ENCODE measurements around the gene CENPP.

The CENPP gene

DNA sequence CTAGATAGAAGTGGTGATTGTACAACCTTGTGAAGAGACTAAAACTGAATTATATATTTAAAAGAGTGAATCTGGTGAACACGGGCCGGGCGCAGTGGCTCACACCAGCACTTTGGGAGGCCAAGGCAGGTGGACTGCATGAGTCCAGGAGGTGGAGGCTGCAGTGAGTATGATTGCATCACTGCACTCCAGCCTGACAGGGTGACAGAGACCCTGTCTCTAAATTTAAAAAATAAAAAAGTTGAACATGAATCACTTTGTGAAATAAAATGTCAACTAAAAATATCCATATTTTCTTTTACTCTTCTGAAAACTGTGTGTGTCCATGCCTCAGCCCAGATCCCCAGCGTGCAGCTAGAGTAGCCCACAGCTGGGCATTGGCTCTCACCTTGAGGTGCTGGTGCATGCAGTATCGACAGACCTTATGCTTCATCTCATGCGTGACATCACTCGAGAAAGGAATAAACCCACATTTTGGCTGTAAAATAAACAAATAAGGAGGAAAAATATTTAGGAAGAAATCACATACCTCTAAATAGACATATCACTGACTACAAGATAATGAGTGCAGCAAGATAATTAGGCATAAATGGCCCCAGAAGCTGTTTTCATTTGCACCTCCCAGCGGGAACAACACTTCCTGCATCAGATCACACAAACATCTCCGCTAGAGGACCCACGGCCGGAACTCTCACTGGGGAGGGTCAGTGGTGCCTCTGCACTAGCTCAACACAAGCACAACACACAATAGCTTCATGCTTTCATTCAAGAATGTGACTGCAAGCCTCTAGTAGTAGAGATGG is 322.1 kb downstream of the CENPP start:
- in situ Hi-C loops (cut with HindIII; ENCODE audit: low sequenced_read_pairs) = no loop called here

DNA sequence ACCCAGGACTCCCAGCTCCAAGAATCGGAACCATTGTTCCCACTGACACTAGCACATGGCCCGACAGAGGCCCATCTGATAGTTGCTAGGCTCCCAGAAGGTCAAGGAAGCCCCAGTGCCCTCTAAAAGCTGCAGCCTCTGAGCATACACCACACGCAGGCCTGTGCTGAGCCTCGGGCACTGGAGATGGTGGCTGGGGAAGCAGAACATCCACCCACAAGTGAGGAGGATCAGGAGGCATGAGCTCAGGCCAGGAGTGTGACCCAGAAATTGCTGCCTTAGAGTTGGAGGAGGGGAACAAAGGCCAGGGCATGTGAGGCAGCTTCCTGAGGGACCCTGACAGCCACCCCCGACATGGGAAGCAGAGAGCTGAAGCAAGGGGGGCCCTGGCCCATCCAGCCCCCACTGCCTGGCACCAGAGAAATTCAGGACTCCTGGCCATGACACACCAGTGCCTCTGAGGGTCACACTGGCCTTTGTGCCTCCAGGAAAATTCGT is 322.8 kb downstream of the CENPP start:
- in situ Hi-C loops (cut with HindIII; ENCODE audit: low sequenced_read_pairs) = no loop called here

DNA sequence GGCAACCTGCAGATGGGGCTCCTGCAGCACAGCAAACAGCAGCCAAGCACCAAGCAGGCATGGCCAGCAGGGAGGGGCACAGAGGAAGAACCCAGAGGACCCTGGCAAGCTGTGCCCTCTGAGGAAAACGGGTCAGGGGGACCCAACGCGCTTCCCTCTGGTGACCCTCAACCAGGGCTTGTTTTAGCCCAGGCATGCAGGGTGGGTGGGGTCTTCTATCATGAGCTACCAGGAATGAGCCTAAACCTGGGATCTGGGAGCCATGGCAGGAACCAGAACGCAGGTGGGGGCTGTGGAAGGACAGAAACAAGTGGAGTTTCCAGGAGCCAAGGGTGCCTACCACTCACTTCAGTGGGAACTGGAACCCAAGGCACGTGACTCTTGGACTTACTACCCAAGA is 323.3 kb downstream of the CENPP start:
- in situ Hi-C loops (cut with HindIII; ENCODE audit: low sequenced_read_pairs) = no loop called here

DNA sequence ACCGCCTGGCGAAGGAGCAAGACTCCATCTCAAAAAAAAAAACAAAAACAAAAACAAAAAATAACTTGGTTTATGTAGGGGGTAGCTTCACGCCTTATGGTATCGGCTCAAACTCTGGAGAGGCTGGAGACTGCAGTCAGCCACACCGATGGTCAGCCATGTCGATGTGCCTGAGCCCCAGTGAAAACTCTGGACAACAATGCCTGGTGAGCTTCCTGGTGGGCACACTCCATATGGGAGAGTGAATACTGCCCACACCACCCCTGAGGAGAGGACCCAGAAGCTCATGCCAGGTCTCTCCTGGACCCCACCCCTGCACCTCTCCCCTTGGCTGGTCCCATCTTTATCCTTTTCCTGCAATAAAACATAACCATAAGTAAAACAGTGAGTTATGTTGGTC is 324.5 kb downstream of the CENPP start:
- in situ Hi-C loops (cut with HindIII; ENCODE audit: low sequenced_read_pairs) = no loop called here

DNA sequence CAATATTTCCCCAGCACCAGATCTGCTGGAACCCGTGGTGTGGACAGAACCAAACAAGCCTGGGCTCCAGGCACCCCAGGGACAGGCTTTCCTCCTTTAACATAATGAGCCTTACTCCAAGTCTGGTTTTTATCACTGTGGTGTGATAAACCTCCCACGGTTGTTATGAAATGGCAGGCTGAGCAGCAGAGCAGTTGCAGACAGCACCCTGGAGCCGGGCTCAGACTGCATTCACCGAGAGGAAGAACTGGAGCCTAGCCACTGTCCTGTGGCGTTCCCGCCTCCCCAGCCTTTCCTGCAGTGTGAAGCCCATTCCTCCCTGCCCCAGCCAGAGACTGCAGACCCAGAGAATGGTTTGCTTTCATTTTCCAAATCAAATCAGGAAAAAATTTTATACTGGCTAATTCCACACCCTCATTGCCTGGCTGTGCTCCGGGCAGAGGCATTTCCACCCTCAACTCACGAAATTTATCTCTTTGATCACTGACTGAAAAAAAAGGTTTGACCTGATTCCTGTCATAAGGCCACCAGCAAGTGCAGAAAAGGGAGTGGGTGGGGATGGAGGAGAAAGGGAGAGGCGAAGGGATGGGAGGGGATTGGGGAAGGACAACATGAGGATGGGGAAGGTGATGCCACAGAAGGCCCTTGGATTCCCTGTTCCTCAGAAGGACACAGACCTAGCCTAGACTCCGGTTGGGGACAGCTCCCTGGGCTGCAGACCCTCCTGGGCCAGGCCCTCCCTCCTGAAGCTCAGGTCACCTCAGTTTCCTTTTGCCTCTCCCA is 325.3 kb downstream of the CENPP start:
- in situ Hi-C loops (cut with HindIII; ENCODE audit: low sequenced_read_pairs) = no loop called here

DNA sequence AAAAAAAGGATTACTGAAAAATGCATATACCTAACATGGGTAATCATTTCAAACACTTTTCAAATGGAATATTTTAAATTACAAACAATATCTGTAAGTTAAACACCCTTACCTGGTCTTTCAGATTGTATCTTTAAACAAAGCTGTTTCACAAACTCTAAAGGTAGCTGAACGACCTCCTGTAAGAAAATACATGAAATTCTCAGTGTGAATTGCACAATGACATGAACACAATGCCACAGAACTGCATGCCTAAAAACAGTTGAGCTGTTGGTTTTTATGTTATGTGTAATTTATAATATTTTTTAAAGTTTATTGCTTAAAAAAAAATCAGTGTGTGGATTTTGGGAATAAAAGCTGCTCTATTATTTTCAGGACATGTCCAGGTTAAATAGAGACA is 326.7 kb downstream of the CENPP start:
- in situ Hi-C loops (cut with HindIII; ENCODE audit: low sequenced_read_pairs) = no loop called here

DNA sequence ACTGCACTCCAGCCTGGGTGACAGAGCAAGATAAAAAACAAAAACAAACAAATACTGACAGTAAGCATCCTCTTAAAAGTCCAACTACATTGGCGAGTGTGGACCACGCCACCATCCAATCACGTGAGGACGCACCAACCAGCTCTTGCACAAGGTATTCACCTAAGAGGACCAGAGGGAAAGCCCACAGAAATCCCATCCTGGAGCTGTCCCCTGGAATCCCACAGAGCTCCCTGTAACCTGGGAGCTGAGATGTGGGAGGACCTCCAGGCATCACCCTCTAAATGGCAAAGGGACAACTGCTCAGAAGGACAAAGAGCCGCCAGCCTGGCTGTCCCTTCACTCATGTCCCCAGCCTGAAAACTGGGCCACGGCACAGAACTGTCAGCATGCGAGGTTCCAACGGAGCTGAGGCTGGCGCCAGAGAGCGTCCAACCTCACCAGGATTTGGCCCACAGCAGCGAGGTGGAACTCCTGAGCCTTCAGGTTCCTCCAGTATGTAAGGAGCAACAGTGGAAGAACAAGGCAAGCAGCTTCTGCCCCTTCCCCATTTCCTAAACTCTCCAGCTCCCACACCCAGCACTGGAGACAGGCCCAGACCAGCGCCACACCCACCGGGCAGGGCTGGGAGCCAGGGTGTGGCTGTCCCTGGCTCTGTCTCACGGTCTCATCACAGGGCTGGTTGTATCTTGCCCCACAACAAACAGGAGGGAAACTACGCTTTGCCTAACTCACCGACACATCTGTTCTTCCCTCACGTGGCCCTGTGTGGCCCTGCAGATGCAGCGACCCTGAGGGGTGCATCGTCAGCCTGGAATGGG is 328.9 kb downstream of the CENPP start:
- in situ Hi-C loops (cut with HindIII; ENCODE audit: low sequenced_read_pairs) = no loop called here

DNA sequence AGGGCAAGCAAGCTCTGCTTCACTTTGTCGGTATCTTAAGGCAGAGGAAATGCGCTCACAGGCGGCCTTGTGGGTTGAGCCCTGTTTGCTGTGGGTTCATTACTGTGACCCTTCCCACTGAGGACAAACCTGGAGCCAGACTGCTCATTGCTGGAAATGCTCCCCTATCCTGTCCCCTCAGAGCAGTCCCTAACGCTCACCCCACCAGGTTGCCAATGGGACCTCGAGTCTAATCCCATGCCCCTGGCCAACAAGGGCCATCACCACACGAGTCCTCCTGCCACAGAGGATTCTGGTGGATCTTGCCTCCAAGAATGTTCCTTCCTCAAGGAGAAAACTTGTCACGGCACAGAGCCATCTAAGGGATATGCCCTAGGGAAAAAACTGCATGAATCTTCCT is 329.6 kb downstream of the CENPP start:
- in situ Hi-C loops (cut with HindIII; ENCODE audit: low sequenced_read_pairs) = no loop called here

DNA sequence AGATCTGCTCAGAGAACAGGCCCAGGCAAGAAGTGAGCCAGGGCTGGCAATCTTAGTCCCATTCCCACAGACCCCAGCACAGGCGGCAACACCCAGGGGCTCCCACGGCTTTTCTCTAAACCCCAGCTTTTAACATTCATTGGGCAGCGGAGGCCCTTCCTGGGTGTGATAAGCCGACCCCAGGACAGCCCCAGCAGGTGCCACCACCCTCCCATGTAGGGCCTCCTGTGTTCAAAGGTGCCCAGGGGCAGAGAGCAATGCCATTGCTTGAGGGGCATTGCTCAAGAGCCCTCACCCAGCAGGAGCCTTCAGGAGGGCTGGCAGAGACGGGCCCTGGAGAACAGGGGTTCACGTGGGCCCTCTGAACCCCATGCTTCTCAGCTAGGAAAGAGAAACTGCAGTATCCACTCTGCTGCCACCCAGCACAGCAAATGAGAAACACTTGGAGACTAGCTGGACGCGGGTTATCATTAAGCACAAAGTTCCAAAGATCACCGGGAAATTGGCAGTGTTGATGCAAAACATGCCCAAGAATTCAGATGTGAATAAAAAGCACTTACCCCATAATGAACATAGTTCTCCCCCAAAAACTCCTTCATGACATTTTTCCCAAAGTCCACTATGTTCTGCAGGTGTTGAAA is 330.3 kb downstream of the CENPP start:
- in situ Hi-C loops (cut with HindIII; ENCODE audit: low sequenced_read_pairs) = no loop called here

DNA sequence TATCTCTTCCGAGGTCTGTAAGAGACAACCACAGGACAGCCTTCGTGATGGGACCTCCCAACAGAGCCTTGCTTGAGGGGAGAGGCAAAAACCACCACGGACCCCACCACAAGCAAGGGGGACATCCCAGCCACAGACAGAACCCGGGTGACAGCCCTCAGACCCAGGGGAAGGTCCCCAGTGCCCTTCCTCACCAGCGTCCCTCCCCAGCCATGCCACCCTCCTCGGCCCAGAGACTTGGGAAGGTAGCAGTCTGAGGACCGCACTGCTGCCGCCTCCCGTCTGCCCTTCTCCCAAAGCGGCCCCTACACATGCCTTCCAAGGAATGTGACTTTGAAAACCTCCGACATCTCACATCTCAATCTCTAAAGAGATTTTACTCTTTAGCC is 330.8 kb downstream of the CENPP start:
- in situ Hi-C loops (cut with HindIII; ENCODE audit: low sequenced_read_pairs) = no loop called here

DNA sequence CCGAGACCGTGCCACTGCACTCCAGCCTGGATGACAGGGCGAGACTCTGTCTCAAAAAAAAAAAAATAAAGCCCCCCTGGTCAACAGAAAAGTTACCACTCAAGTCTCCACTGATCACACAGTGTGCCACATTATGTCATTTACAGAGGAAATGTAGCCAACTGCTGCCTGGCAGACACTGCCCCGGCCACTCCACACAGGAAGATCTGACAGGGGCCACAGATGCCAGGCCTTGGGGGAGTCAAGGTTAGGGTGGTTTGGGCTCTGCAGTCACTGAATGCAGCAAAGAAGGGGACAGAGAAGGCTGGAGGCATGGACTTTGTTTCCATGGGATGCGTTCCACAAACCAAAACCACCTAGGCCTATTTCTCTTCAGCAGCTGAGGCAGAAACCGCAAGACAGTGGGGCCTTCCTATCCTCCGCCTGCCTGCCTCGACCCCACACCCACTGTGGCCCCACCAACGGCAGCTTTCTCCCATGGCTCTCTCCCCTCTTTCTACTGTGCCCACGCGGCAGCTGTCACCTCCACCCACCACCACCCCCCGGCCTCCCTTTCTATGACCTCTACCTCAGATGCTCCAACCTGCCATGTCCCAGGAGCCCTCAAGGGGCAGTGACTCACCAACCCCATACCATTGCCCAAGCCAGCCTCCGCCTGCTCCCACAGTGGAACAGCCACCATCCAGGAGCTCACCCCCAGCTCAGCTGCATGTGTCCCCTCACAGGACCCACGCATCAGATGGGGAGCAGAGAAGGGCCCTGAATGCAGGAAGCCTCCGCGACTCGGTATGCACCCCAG is 331.7 kb downstream of the CENPP start:
- in situ Hi-C loops (cut with HindIII; ENCODE audit: low sequenced_read_pairs) = no loop called here

DNA sequence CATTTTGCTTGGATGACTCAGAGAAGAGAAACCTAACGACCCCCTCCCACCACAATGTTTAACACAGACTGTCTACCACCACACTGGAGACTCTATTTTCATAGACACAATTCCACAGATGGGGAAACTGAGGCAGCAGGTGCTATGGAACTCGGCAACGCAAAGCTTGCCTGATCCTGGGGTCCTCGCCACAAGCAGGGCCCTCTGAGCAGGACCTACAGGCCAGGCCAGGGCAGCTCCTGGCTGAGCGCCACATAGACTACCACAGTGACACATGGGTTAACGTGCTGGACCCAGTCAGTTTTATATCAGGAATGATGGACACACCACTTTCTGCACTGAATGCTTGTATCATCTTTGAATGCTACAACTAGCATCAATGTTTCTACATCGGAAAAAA is 332.4 kb downstream of the CENPP start:
- in situ Hi-C loops (cut with HindIII; ENCODE audit: low sequenced_read_pairs) = no loop called here

DNA sequence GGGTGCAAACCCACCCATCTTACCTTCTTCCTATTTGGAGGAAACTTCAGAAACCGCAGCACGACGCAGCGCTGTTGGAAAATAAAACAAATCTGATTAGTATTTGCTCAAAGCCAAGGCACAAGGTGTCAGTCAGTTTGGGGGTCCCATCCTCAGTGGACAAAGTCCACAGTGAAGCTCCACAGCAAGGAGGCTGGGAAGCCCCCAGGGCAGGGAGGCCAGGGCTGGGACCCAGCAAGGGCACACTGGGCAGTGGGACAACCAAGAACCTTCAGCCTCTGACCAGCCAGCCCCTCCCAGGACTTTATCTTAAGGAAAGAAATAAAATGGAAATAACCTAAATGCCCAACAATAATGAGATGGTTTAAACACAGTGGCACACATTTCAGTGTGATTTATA is 332.9 kb downstream of the CENPP start:
- in situ Hi-C loops (cut with HindIII; ENCODE audit: low sequenced_read_pairs) = no loop called here

DNA sequence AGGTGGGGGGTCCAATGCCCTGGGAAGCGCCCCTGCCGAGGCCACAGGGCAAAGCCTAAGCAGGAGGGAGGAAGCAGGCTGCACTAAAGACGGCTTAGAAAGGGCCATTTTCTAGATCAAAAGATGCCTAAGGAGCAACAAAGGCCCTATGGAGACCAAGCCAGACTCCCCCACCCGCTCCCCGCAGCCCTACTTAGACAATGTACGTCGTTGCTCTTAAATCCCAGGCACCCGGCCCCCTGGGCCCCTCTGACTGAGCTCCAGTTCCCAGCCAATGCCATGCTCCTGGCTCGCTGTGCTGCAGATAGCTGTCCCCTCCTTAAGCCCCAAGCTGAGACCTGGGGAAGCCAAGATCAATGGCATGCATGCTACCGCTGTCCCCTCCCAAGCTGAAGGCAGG is 333.8 kb downstream of the CENPP start:
- in situ Hi-C loops (cut with HindIII; ENCODE audit: low sequenced_read_pairs) = no loop called here

DNA sequence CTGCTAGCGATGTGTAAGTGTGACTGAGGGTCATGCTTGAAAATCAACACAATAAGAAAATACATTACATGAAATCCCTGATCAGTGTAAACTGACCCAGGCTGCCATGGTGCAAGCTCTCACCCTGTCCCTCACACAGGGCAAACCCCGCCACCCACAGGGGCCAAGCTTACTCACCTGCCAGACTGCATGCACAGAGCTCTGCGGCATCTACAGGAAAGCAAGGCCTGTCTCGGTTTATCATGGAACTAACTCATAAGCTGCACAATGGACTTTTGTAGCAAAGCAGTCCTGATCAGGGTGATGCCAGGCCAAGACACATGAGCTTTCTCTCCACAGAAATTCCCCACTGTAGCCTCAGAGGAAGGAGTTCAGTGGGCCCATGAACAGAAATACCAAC is 334.5 kb downstream of the CENPP start:
- in situ Hi-C loops (cut with HindIII; ENCODE audit: low sequenced_read_pairs) = no loop called here

DNA sequence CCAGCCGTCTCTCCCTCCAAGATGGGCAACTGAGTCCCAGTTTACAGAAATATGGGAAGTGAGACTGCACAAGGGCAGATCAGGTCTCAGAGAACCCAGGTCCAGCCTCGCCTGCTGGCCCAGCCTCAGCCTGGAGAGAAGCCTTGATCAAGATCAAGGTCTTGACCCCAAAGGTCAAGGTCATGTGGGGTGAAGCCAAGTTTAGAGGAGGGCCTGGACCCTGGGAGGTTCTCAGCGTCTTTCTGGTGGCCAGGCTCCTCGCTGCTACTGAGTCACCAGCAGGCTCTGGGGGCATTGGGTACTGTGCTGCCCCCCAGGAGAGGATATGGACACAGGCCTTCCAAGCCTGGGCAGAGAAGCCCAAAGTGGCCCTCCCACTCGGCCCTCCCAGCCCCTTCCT is 335.4 kb downstream of the CENPP start:
- in situ Hi-C loops (cut with HindIII; ENCODE audit: low sequenced_read_pairs) = no loop called here

DNA sequence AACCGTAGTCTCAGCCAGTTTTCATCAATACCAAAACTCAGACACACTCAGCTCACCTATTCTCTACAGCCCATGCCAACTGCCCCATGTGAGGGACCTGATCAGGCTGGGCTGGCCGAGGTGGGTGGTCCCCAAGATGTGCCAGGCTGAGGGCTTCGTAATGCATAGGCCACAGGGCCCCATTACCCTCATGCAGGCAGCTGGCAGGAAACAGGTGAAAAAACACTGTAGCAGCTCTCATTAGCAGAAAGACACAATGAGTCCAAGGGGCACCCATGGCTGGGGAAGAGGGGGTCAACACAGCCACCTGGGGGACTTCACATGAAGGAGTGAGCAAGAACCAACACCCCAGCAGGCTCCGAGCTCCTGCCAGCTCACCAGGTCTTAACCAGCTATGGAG is 336.0 kb downstream of the CENPP start:
- in situ Hi-C loops (cut with HindIII; ENCODE audit: low sequenced_read_pairs) = no loop called here

DNA sequence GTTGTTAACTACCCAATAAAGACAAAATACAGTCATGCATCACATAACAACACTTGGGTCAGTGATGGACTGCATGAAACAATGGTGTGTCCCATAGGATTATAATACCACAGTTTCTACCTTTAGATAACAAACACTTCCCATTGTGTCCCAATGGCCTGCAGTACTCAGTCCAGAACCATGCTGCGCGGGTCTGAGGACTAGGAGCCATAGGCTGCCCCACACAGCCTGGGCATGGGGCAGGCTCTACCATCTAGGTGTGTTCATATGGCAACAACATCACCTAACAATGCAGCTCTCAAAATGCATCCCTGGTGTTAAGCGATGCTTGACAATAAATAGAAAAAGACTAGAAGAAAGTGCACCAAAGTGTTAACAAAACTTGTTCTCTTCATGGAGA is 337.4 kb downstream of the CENPP start:
- in situ Hi-C loops (cut with HindIII; ENCODE audit: low sequenced_read_pairs) = no loop called here

DNA sequence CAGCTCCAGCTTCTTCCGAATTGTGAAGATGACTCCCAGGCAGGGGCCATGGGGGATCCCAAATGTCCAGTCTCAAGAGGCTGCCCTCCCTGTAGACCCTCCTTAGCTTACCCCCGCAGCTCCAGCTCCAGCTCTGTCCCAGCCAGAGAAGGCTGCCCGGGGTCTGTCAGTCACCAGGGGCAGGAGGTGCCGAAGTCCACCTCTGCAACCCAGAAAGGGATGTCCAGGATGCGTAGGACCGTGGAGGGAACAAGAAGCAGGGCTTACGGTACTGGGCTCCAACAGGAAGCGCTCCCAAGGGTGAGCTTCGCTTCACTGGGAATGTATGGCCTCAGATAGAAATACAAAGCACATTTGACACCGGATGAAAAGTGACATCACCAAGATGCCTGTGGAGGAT is 338.2 kb downstream of the CENPP start:
- in situ Hi-C loops (cut with HindIII; ENCODE audit: low sequenced_read_pairs) = no loop called here

All from endothelial cell of hepatic sinusoid (primary cell).